ENCODE data around the gene RCAN2.

DNA sequence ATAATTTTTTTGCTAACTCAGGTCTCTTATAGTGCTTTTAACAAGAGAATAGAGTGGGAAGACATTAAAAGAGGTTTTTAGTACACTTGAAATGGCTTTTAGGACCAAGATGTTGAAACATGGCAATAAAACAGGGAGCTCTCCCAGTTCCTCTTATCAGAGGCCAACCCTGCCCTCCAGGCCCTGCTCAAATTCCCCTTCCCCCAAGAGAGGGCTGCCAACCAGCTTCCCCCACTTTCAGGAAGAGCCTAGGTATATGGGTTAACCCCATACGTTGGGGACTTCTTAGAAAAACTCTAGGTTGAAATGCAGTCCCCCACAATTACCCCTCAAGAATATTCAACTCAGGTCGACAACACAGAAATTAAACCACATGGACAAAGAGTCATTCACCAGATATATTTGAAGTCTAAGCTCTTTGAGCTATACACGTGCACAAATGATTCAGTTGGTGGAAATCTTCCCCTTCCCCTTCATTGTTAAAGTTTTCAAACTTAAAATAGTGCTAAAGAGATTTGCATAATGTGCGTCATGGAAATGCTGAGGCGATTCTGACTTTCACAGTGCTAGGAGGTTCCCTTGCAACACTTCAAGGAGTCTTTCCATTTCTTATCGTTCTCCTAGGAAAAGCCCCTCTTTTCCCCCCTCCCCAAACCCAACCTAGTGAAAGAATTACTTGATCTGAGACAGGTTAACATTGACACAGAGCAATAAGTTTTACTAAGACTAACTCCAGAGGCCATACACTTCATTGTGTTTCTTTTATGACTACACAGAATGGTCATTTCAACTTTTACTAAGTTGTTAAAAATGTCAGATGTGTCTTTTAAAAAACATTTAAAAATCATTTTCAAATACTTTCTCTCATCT is 270.7 kb downstream of the RCAN2 start:
- TF ChIP-seq, protein P1, sequence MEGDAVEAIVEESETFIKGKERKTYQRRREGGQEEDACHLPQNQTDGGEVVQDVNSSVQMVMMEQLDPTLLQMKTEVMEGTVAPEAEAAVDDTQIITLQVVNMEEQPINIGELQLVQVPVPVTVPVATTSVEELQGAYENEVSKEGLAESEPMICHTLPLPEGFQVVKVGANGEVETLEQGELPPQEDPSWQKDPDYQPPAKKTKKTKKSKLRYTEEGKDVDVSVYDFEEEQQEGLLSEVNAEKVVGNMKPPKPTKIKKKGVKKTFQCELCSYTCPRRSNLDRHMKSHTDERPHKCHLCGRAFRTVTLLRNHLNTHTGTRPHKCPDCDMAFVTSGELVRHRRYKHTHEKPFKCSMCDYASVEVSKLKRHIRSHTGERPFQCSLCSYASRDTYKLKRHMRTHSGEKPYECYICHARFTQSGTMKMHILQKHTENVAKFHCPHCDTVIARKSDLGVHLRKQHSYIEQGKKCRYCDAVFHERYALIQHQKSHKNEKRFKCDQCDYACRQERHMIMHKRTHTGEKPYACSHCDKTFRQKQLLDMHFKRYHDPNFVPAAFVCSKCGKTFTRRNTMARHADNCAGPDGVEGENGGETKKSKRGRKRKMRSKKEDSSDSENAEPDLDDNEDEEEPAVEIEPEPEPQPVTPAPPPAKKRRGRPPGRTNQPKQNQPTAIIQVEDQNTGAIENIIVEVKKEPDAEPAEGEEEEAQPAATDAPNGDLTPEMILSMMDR (IDR thresholded peaks at IDR 0.05), result no peak
- no peak for TF ChIP-seq EP300 (IDR thresholded peaks at IDR 0.05)

Data from ovary (tissue), 3 donors.